Measurements from ENCODE around the gene MXI1. TPM values are rescaled to one million over a fixed set of nuclear protein-coding genes. Genes with fewer than 3 reads are reported as not detected.

Gene MXI1
- total RNA-seq, 1 donor from 2014 or later: 31.5 TPM

DNA sequence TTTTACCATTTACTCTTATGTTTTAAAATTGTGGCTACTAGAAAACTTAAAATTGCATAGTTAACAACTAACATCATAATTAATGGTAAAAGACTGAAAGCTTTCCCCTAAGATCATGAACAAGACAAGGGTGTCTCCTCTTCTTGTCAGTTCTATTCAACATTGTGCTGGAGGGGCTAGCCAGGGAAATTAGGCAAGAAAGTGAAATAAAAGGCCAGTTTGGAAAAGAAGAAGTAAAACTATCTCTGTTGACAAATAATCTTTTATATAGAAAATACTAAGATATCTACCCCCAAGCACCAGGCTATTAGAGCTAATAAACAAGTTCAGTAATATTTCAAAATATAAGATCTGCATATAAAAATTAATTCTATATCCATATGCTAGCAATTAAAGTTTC is 46.9 kb upstream of the MXI1 start:
- no peaks in the 10 kb centered on the region for H3K79me2 ChIP-seq (ENCODE audit: insufficient read depth, low read length)
- H3K27me3 ChIP-seq (ENCODE audit: insufficient read depth, low read length): peaks cover 8% of the 10 kb centered on the region
- Mint-ChIP-seq H3K4me3 (ENCODE audit: unreplicated experiment) (no peak overlapping the region), H3K36me3 (ENCODE audit: low read depth, unreplicated experiment) (no peaks in the 10 kb centered on the region), H3K4me1 (ENCODE audit: low read depth, unreplicated experiment) (no peaks in the 10 kb centered on the region), H3K27ac (ENCODE audit: unreplicated experiment) (no peak overlapping the region), H3K27me3 (ENCODE audit: low read depth, unreplicated experiment) (peaks cover 46% of the 10 kb centered on the region), H3K9me3 (ENCODE audit: unreplicated experiment) (no peaks in the 10 kb centered on the region)
- no peaks in the 10 kb centered on the region for H3K36me3 ChIP-seq (ENCODE audit: insufficient read depth, low read length)
- H2AFZ ChIP-seq (ENCODE audit: low read depth, low read length): no peak overlapping the region
- TF ChIP-seq, protein P1, sequence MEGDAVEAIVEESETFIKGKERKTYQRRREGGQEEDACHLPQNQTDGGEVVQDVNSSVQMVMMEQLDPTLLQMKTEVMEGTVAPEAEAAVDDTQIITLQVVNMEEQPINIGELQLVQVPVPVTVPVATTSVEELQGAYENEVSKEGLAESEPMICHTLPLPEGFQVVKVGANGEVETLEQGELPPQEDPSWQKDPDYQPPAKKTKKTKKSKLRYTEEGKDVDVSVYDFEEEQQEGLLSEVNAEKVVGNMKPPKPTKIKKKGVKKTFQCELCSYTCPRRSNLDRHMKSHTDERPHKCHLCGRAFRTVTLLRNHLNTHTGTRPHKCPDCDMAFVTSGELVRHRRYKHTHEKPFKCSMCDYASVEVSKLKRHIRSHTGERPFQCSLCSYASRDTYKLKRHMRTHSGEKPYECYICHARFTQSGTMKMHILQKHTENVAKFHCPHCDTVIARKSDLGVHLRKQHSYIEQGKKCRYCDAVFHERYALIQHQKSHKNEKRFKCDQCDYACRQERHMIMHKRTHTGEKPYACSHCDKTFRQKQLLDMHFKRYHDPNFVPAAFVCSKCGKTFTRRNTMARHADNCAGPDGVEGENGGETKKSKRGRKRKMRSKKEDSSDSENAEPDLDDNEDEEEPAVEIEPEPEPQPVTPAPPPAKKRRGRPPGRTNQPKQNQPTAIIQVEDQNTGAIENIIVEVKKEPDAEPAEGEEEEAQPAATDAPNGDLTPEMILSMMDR (IDR thresholded peaks at IDR 0.05; ENCODE audit: insufficient read depth, low read depth, low read length): no peak
- no peak for TF ChIP-seq EZH2 (IDR thresholded peaks at IDR 0.05; ENCODE audit: insufficient read depth, low read length)
- no peak overlapping the region for H3K9ac ChIP-seq (ENCODE audit: low read length)
- no peaks in the 10 kb centered on the region for H3K4me1 ChIP-seq (ENCODE audit: insufficient read depth, low read length)
- H3K4me2 ChIP-seq (ENCODE audit: low read length): no peak overlapping the region
- DNase-seq (ENCODE audit: low read depth) (no peak), FAIRE-seq (no peak)
- no peaks in the 10 kb centered on the region for H3K9me3 ChIP-seq (ENCODE audit: insufficient read depth, low read depth, low read length)
- no peaks in the 10 kb centered on the region for H4K20me1 ChIP-seq (ENCODE audit: insufficient read depth, low read length)
- no peak overlapping the region for H3K4me3 ChIP-seq (ENCODE audit: insufficient read depth, low read depth, low read length)
- H3K27ac ChIP-seq (ENCODE audit: low read depth, low read length): no peak overlapping the region

DNA sequence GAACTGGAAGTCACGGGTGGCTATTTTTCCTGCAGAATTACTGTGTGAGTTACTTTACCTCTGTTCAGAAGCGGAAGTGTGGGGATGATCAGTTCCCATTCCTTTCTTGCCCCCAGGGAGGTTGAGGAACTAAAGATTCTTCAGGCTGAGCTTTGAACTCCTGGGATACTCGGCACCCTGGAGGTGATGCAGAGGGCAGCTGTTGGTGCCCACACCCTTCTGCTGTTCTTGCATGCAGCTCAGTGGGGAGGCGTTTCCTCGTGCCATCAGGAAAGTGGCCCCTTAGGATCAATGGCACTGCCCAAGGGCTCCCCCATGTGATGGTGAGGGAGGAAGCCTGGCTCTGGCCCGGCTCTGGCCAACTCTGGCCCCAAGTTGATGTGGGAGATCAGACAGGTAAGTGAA is 44.7 kb upstream of the MXI1 start:
- FAIRE-seq: no peak

DNA sequence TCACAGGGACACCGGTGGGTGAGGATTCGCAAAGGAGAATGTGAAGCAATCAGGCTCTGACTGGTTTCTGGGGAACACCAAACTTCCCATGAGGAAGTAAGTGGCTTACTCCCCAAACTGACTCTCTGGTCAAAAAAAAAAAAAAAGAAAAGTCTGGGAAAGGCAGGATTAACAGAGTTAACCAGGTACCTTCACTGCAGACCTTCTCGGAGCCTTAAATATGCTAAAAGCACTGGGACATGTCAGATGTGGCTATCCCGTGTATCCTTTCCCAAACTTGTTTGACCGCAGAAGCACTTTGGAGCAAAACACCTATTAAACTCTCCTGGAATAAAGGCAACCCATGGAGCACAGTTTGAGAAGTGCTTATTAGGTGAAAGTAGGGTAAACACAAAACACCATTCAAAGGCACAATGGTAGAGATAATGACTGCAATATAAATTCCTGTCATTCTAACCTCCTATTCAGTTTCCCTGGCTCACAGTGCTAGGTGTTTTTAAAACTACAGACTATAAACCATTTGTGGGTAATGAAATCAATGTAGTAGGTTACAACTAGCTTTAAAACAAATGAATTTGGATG is 44.1 kb upstream of the MXI1 start:
- H3K36me3 ChIP-seq (ENCODE audit: insufficient read depth, low read length): no peaks in the 10 kb centered on the region
- H3K4me1 ChIP-seq (ENCODE audit: insufficient read depth, low read length): no peaks in the 10 kb centered on the region
- peaks cover 59% of the 10 kb centered on the region for H3K27me3 Mint-ChIP-seq (ENCODE audit: low read depth, unreplicated experiment)
- no peak for DNase-seq (ENCODE audit: low read depth)
- no peak overlapping the region for H3K4me3 Mint-ChIP-seq (ENCODE audit: unreplicated experiment)
- no peak overlapping the region for H3K27ac Mint-ChIP-seq (ENCODE audit: unreplicated experiment)
- H3K27ac ChIP-seq (ENCODE audit: low read depth, low read length): no peak overlapping the region
- no peak overlapping the region for H3K4me2 ChIP-seq (ENCODE audit: low read length)
- FAIRE-seq: no peak
- TF ChIP-seq, protein P1 (IDR thresholded peaks at IDR 0.05; ENCODE audit: insufficient read depth, low read depth, low read length): no peak
- no peak for TF ChIP-seq EZH2 (IDR thresholded peaks at IDR 0.05; ENCODE audit: insufficient read depth, low read length)
- no peaks in the 10 kb centered on the region for H3K4me1 Mint-ChIP-seq (ENCODE audit: low read depth, unreplicated experiment)
- no peak overlapping the region for H3K9ac ChIP-seq (ENCODE audit: low read length)
- no peaks in the 10 kb centered on the region for H4K20me1 ChIP-seq (ENCODE audit: insufficient read depth, low read length)
- peaks cover 25% of the 10 kb centered on the region for H3K27me3 ChIP-seq (ENCODE audit: insufficient read depth, low read length)
- no peak overlapping the region for H3K4me3 ChIP-seq (ENCODE audit: insufficient read depth, low read depth, low read length)
- no peaks in the 10 kb centered on the region for H3K36me3 Mint-ChIP-seq (ENCODE audit: low read depth, unreplicated experiment)
- no peak overlapping the region for H2AFZ ChIP-seq (ENCODE audit: low read depth, low read length)
- peaks cover 4% of the 10 kb centered on the region for H3K9me3 Mint-ChIP-seq (ENCODE audit: unreplicated experiment)
- H3K79me2 ChIP-seq (ENCODE audit: insufficient read depth, low read length): no peaks in the 10 kb centered on the region
- H3K9me3 ChIP-seq (ENCODE audit: insufficient read depth, low read depth, low read length): no peaks in the 10 kb centered on the region

More for the DNA sequence above, 44.7 kb upstream of the MXI1 start:
- no peak overlapping the region for H3K9ac ChIP-seq (ENCODE audit: low read length)
- H3K36me3 ChIP-seq (ENCODE audit: insufficient read depth, low read length): no peaks in the 10 kb centered on the region
- no peaks in the 10 kb centered on the region for H3K79me2 ChIP-seq (ENCODE audit: insufficient read depth, low read length)
- H2AFZ ChIP-seq (ENCODE audit: low read depth, low read length): no peak overlapping the region
- no peaks in the 10 kb centered on the region for H3K36me3 Mint-ChIP-seq (ENCODE audit: low read depth, unreplicated experiment)
- H3K9me3 Mint-ChIP-seq (ENCODE audit: unreplicated experiment): peaks cover 4% of the 10 kb centered on the region
- peaks cover 57% of the 10 kb centered on the region for H3K27me3 Mint-ChIP-seq (ENCODE audit: low read depth, unreplicated experiment)
- peaks cover 19% of the 10 kb centered on the region for H3K27me3 ChIP-seq (ENCODE audit: insufficient read depth, low read length)
- H3K4me1 Mint-ChIP-seq (ENCODE audit: low read depth, unreplicated experiment): no peaks in the 10 kb centered on the region
- no peaks in the 10 kb centered on the region for H3K4me1 ChIP-seq (ENCODE audit: insufficient read depth, low read length)
- H3K9me3 ChIP-seq (ENCODE audit: insufficient read depth, low read depth, low read length): no peaks in the 10 kb centered on the region
- no peak overlapping the region for H3K4me3 ChIP-seq (ENCODE audit: insufficient read depth, low read depth, low read length)
- DNase-seq (ENCODE audit: low read depth): no peak
- H3K27ac ChIP-seq (ENCODE audit: low read depth, low read length): no peak overlapping the region
- H4K20me1 ChIP-seq (ENCODE audit: insufficient read depth, low read length): no peaks in the 10 kb centered on the region
- no peak for TF ChIP-seq EZH2 (IDR thresholded peaks at IDR 0.05; ENCODE audit: insufficient read depth, low read length)
- TF ChIP-seq, protein P1 (IDR thresholded peaks at IDR 0.05; ENCODE audit: insufficient read depth, low read depth, low read length): no peak
- H3K4me2 ChIP-seq (ENCODE audit: low read length): no peak overlapping the region
- no peak overlapping the region for H3K27ac Mint-ChIP-seq (ENCODE audit: unreplicated experiment)
- H3K4me3 Mint-ChIP-seq (ENCODE audit: unreplicated experiment): no peak overlapping the region
